Stimulated activated effector memory CD8-positive, alpha-beta T cell treated with anti-CD3 and anti-CD28 coated beads, Interleukin-12 subunit alpha, Interleukin-12 subunit beta, amount 100 ng/mL, for 72 hours (primary cell): ENCODE results near the gene LGI4.

Source experiments
- ATAC-seq: fragments of 150-1000 bp; cut with Tn5 transposase; 2 replicates; pipeline ENCODE4 v1.10.0; 2021
- DNase-seq, 2 donors: peaks; one replicate each; pipeline ENCODE4 v3.0.0; 2021 to 2022; ENCODE audit warnings: low spot score in 2 of 2
- H3K27ac Mint-ChIP-seq: one replicate; pipeline ENCODE4 v1.8.0; 2022; ENCODE audit warnings: mild to moderate bottlenecking, mixed read lengths
- H3K36me3 Mint-ChIP-seq: one replicate; pipeline ENCODE4 v1.8.0; 2022; ENCODE audit warnings: mild to moderate bottlenecking, mixed read lengths
- H3K4me1 Mint-ChIP-seq: one replicate; pipeline ENCODE4 v1.8.0; 2022; ENCODE audit warnings: mixed read lengths
- H3K4me3 Mint-ChIP-seq: one replicate; pipeline ENCODE4 v1.8.0; 2022; ENCODE audit warnings: mild to moderate bottlenecking, mixed read lengths
- H3K9me3 Mint-ChIP-seq: one replicate; pipeline ENCODE4 v1.8.0; 2022; ENCODE audit warnings: mixed read lengths

Gene LGI4

GRCh38 chr19:35083691-35084508 lies 51.0 kb downstream of the LGI4 start:
- Mint-ChIP-seq H3K4me1 (peaks cover 18% of the 10 kb centered on the region), H3K4me3 (no peak overlapping the region), H3K36me3 (no peaks in the 10 kb centered on the region), H3K9me3 (no peaks in the 10 kb centered on the region), H3K27ac (no peak overlapping the region)
- ATAC-seq (no peak), DNase-seq (no peak)

GRCh38 chr19:35081201-35081600 lies 53.7 kb downstream of the LGI4 start:
- Mint-ChIP-seq H3K9me3 (no peaks in the 10 kb centered on the region), H3K4me1 (peaks cover 10% of the 10 kb centered on the region), H3K4me3 (no peak overlapping the region), H3K27ac (no peak overlapping the region), H3K36me3 (no peaks in the 10 kb centered on the region)
- ATAC-seq (no peak), DNase-seq (no peak)

GRCh38 chr19:35080613-35081170 lies 54.2 kb downstream of the LGI4 start:
- no peaks in the 10 kb centered on the region for H3K36me3 Mint-ChIP-seq
- H3K4me1 Mint-ChIP-seq: peaks cover 5% of the 10 kb centered on the region
- no peaks in the 10 kb centered on the region for H3K9me3 Mint-ChIP-seq
- ATAC-seq (no peak), DNase-seq (no peak)
- no peak overlapping the region for H3K4me3 Mint-ChIP-seq
- no peak overlapping the region for H3K27ac Mint-ChIP-seq

- no peak for ATAC-seq
- no peak for DNase-seq
- Mint-ChIP-seq H3K4me1 (no peaks in the 10 kb centered on the region), H3K36me3 (no peaks in the 10 kb centered on the region), H3K27ac (no peak overlapping the region), H3K4me3 (no peak overlapping the region), H3K9me3 (no peaks in the 10 kb centered on the region)
These were observed 55.0 kb downstream of the LGI4 start for GRCh38 chr19:35079826-35080225.

- H3K9me3 Mint-ChIP-seq: no peaks in the 10 kb centered on the region
- H3K27ac Mint-ChIP-seq: no peak overlapping the region
- ATAC-seq (no peak), DNase-seq (no peak)
- H3K36me3 Mint-ChIP-seq: no peaks in the 10 kb centered on the region
- no peaks in the 10 kb centered on the region for H3K4me1 Mint-ChIP-seq
- H3K4me3 Mint-ChIP-seq: no peak overlapping the region
These were observed 57.2 kb downstream of the LGI4 start for GRCh38 chr19:35077411-35078223.

- H3K4me3 Mint-ChIP-seq: no peak overlapping the region
- H3K9me3 Mint-ChIP-seq: no peaks in the 10 kb centered on the region
- H3K36me3 Mint-ChIP-seq: no peaks in the 10 kb centered on the region
- no peak for DNase-seq
- no peaks in the 10 kb centered on the region for H3K4me1 Mint-ChIP-seq
- no peak overlapping the region for H3K27ac Mint-ChIP-seq
- peak; percentile 31 for ATAC-seq
These were observed 58.2 kb downstream of the LGI4 start for GRCh38 chr19:35076657-35077056.

GRCh38 chr19:35076026-35076370 lies 58.9 kb downstream of the LGI4 start:
- H3K9me3 Mint-ChIP-seq: no peaks in the 10 kb centered on the region
- no peak for DNase-seq
- H3K4me3 Mint-ChIP-seq: no peak overlapping the region
- H3K27ac Mint-ChIP-seq: no peak overlapping the region
- no peak for ATAC-seq
- H3K36me3 Mint-ChIP-seq: no peaks in the 10 kb centered on the region
- no peaks in the 10 kb centered on the region for H3K4me1 Mint-ChIP-seq

- no peak overlapping the region for H3K27ac Mint-ChIP-seq
These were observed 59.4 kb downstream of the LGI4 start for GRCh38 chr19:35075202-35076025.

More at GRCh38 chr19:35075202-35076025, 59.4 kb downstream of the LGI4 start:
- DNase-seq (no peak), ATAC-seq (no peak)
- Mint-ChIP-seq H3K9me3 (no peaks in the 10 kb centered on the region), H3K36me3 (no peaks in the 10 kb centered on the region), H3K4me1 (no peaks in the 10 kb centered on the region), H3K4me3 (no peak overlapping the region)
